HEK293 (cell line): ENCODE results near the gene C1QTNF1.

Experiments
- CTCF ChIA-PET: fragments of 350-600 bp; formaldehyde crosslinking; extraction: SDS; loops from one replicate; lab custom pipeline; 2021; ENCODE audit warnings: antibody characterized with exemption; lab: Yijun Ruan, JAX
- POLR2A ChIA-PET: fragments of 300-600 bp; formaldehyde crosslinking; extraction: SDS; loops from one replicate; lab custom pipeline; 2020; ENCODE audit warnings: antibody characterized with exemption, inconsistent platforms; lab: Yijun Ruan, JAX
- H3K27ac ChIP-seq: fragments of 200-500 bp; sonication (Bioruptor generic); 2 replicates; pipeline ENCODE4 v1.5.1; 2014; ENCODE audit warnings: low read depth, low read length, control low read depth, inconsistent platforms; ENCODE audit errors: extremely low read depth
- H3K36me3 ChIP-seq, 2 experiments: fragments of 200-500 bp in 1 of 2; sonication (Bioruptor generic) in 1 of 2; 1 replicate in 1 of 2; 2 replicates in 1 of 2; pipeline ENCODE4 v1.5.1; 2014 to 2017; ENCODE audit warnings: inconsistent platforms in 2 of 2, low read length in 2 of 2; ENCODE audit not compliant: control insufficient read depth in 2 of 2, insufficient read depth in 1 of 2
- H3K4me1 ChIP-seq: fragments of 200-500 bp; sonication (Bioruptor generic); 2 replicates; pipeline ENCODE4 v1.5.1; 2014; ENCODE audit warnings: mild to moderate bottlenecking, low read length, inconsistent platforms; ENCODE audit not compliant: control insufficient read depth, insufficient read depth
- H3K4me3 ChIP-seq: 2 replicates; pipeline ENCODE4 v1.5.1; 2011; ENCODE audit warnings: low read depth, mild to moderate bottlenecking, control low read depth, low read length, moderate library complexity
- H3K9me3 ChIP-seq: fragments of 200-500 bp; sonication (Bioruptor generic); 2 replicates; pipeline ENCODE4 v1.5.1; 2014; ENCODE audit warnings: low read depth, low read length, inconsistent platforms; ENCODE audit not compliant: control insufficient read depth, insufficient read depth
- EGR2 ChIP-seq: fragments of 450-650 bp; formaldehyde crosslinking; IDR thresholded peaks from 2 replicates; pipeline ENCODE4 v1.5.1; 2016; ENCODE audit warnings: low read depth, missing biosample characterization, missing genetic modification characterization
- ELK4 ChIP-seq: IDR thresholded peaks from 2 replicates; pipeline ENCODE4 v1.6.1; 2011; ENCODE audit warnings: mild to moderate bottlenecking, low read depth, low read length, borderline replicate concordance
- YY1 ChIP-seq: fragments of 450-650 bp; formaldehyde crosslinking; IDR thresholded peaks from 2 replicates; pipeline ENCODE4 v1.5.1; 2018; ENCODE audit warnings: missing biosample characterization, missing genetic modification characterization
- ZEB2 ChIP-seq: fragments of 450-650 bp; formaldehyde crosslinking; IDR thresholded peaks from 2 replicates; pipeline ENCODE4 v1.5.1; 2016; ENCODE audit warnings: missing biosample characterization, missing genetic modification characterization
- ZFHX2 ChIP-seq: fragments of 450-650 bp; formaldehyde crosslinking; conservative IDR thresholded peaks from 2 replicates; pipeline ENCODE4 v1.5.1; 2016; ENCODE audit warnings: missing biosample characterization, missing genetic modification characterization
- ZNF211 ChIP-seq: fragments of 450-650 bp; formaldehyde crosslinking; IDR thresholded peaks from 2 replicates; pipeline ENCODE4 v1.5.1; 2016; ENCODE audit warnings: low read depth, missing biosample characterization, missing genetic modification characterization
- ZNF510 ChIP-seq: fragments of 450-650 bp; formaldehyde crosslinking; IDR thresholded peaks from 2 replicates; pipeline ENCODE4 v1.5.1; 2018; ENCODE audit warnings: mild to moderate bottlenecking, missing genetic modification characterization, missing biosample characterization; ENCODE audit not compliant: insufficient replicate concordance
- ZNF529 ChIP-seq: fragments of 450-650 bp; formaldehyde crosslinking; IDR thresholded peaks from 2 replicates; pipeline ENCODE4 v1.5.1; 2017; ENCODE audit warnings: missing genetic modification characterization, missing biosample characterization; ENCODE audit not compliant: insufficient replicate concordance
- ZNF600 ChIP-seq: fragments of 450-650 bp; formaldehyde crosslinking; IDR thresholded peaks from 2 replicates; pipeline ENCODE4 v1.5.1; 2016; ENCODE audit warnings: missing biosample characterization, missing genetic modification characterization
- ZNF664 ChIP-seq: fragments of 450-650 bp; formaldehyde crosslinking; IDR thresholded peaks from 2 replicates; pipeline ENCODE4 v1.5.1; 2016; ENCODE audit warnings: missing biosample characterization, missing genetic modification characterization
- ZNF704 ChIP-seq: fragments of 450-650 bp; formaldehyde crosslinking; IDR thresholded peaks from 2 replicates; pipeline ENCODE4 v1.5.1; 2016; ENCODE audit warnings: missing biosample characterization, missing genetic modification characterization
- TF ChIP-seq, protein P1 (sequence below): fragments of 450-650 bp; formaldehyde crosslinking; IDR thresholded peaks from 2 replicates; pipeline ENCODE4 v1.5.1; 2016; ENCODE audit warnings: missing biosample characterization, missing genetic modification characterization, borderline replicate concordance
- TF ChIP-seq, protein P2 (sequence below): fragments of 450-650 bp; formaldehyde crosslinking; IDR thresholded peaks from 2 replicates; pipeline ENCODE4 v1.5.1; 2016; ENCODE audit warnings: missing biosample characterization, missing genetic modification characterization

Gene C1QTNF1

DNA sequence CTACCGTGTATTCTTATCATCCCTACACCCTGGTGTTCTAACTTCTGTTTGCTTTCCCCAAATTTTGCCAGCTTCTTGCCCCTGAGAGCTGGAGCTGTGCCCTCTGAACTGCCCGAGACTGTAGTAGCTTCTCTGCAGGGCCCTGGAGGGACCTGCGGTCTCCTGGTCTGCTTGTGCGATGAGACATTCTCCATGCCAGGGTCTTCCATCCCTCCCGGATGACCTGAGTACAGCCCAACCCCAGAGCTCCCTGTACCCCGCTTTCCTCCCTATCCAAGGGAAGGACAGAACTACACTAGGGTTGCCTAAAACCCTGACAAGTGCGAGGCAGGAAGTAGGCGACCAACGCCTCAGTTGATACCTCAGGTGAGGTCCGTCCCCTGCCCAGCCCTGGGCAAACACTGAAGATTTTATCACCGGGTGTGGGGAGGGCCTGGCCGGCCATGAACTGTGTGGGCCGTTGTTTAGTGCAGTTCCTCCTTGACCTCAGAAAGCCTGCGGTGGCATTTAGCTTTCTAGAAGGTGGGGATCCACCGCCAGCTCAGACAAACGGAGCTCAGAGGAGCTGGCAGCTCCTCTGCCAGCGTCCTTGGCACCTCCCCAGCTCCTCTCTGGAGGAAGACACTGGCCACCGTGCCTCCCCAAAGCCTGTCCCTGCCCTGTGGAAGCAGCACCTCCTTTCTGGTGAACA is 28.1 kb upstream of the C1QTNF1 start (continued):
- TF ChIP-seq, protein P1, sequence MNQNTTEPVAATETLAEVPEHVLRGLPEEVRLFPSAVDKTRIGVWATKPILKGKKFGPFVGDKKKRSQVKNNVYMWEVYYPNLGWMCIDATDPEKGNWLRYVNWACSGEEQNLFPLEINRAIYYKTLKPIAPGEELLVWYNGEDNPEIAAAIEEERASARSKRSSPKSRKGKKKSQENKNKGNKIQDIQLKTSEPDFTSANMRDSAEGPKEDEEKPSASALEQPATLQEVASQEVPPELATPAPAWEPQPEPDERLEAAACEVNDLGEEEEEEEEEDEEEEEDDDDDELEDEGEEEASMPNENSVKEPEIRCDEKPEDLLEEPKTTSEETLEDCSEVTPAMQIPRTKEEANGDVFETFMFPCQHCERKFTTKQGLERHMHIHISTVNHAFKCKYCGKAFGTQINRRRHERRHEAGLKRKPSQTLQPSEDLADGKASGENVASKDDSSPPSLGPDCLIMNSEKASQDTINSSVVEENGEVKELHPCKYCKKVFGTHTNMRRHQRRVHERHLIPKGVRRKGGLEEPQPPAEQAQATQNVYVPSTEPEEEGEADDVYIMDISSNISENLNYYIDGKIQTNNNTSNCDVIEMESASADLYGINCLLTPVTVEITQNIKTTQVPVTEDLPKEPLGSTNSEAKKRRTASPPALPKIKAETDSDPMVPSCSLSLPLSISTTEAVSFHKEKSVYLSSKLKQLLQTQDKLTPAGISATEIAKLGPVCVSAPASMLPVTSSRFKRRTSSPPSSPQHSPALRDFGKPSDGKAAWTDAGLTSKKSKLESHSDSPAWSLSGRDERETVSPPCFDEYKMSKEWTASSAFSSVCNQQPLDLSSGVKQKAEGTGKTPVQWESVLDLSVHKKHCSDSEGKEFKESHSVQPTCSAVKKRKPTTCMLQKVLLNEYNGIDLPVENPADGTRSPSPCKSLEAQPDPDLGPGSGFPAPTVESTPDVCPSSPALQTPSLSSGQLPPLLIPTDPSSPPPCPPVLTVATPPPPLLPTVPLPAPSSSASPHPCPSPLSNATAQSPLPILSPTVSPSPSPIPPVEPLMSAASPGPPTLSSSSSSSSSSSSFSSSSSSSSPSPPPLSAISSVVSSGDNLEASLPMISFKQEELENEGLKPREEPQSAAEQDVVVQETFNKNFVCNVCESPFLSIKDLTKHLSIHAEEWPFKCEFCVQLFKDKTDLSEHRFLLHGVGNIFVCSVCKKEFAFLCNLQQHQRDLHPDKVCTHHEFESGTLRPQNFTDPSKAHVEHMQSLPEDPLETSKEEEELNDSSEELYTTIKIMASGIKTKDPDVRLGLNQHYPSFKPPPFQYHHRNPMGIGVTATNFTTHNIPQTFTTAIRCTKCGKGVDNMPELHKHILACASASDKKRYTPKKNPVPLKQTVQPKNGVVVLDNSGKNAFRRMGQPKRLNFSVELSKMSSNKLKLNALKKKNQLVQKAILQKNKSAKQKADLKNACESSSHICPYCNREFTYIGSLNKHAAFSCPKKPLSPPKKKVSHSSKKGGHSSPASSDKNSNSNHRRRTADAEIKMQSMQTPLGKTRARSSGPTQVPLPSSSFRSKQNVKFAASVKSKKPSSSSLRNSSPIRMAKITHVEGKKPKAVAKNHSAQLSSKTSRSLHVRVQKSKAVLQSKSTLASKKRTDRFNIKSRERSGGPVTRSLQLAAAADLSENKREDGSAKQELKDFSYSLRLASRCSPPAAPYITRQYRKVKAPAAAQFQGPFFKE: no peak
- TF ChIP-seq ZNF704 (tag by site-specific recombination) (no peak), YY1 (tag by site-specific recombination) (no peak), ZNF211 (tag by site-specific recombination) (no peak), ZEB2 (tag by site-specific recombination) (no peak), ZNF510 (no peak), ELK4 (no peak), ZNF664 (tag by site-specific recombination) (no peak)

DNA sequence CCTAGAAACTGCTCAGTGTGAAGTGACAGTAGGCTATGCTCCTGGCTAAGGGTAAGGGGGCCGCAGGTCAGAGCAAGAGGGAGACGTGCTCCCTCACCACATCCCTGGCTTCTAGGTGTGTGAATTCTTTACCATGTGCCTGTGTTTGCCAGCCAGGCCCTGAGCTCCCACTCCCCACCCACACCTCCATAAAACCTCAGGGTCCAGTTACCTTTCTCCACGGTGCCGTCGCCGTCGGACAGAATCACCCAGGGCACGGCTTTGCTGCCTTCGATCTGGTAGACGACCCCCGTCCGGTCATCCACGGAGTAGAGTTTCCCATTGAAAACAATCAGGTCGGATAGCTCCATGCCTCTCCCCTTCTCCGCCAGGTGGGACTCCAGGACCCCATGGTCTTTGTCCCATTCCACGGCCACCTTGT is 27.2 kb upstream of the C1QTNF1 start:
- Histone ChIP-seq H3K9me3 (no peaks in the 10 kb centered on the region), H3K4me3 (no peak overlapping the region), H3K27ac (no peak overlapping the region), H3K4me1 (no peaks in the 10 kb centered on the region), H3K36me3 (peaks cover 0 to 87% of the 10 kb centered on the region in 2 experiments; a peak in 2 of 3 replicates)
- ChIA-PET POLR2A (interaction anchor here (2.1 kb wide), 1 partner anchor 9 kb away, joined by 6 read pairs; no protein-coding TSS in a partner anchor), CTCF (interaction anchor here (1.0 to 1.8 kb wide), 2 partner anchors 10 to 49 kb away, joined by 4 to 7 read pairs; no protein-coding TSS in a partner anchor)
- TF ChIP-seq ZNF529 (no peak), EGR2 (tag by site-specific recombination) (peak; percentile 54), ZFHX2 (tag by site-specific recombination) (0 out of 2 replicates have a peak, but pooled peaks have one; percentile 20)

DNA sequence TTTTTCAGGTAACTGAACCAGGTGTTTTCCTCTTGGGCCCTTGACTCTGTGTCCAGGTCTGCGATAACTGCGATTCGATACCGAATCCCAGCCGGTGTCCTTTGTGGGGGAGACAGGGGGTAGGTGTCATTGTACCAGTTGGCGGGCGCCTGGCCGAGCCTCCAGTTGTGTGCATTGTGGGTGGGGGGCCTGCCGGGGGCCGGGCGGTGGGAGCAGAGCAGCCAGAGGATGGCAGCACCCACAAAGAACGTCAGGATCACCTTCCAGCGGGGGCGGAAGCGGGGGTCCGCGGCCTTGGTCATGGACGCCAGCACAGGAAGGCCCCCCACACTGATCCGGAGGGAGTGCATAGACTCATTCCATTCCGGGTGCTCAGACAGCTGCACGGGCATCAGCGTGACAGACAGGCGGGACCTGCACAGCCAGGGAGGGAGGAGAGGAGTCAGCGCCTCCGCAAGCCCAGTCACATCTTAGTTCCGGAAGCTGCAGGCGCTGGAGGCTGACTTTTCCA is 26.7 kb upstream of the C1QTNF1 start:
- H3K27ac ChIP-seq: no peak overlapping the region
- TF ChIP-seq, protein P2, sequence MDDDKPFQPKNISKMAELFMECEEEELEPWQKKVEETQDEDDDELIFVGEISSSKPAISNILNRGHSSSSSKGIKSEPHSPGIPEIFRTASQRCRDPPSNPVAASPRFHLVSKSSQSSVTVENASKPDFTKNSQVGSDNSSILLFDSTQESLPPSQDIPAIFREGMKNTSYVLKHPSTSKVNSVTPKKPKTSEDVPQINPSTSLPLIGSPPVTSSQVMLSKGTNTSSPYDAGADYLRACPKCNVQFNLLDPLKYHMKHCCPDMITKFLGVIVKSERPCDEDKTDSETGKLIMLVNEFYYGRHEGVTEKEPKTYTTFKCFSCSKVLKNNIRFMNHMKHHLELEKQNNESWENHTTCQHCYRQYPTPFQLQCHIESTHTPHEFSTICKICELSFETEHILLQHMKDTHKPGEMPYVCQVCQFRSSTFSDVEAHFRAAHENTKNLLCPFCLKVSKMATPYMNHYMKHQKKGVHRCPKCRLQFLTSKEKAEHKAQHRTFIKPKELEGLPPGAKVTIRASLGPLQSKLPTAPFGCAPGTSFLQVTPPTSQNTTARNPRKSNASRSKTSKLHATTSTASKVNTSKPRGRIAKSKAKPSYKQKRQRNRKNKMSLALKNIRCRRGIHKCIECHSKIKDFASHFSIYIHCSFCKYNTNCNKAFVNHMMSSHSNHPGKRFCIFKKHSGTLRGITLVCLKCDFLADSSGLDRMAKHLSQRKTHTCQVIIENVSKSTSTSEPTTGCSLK (tag by site-specific recombination): no peak
- TF ChIP-seq ZNF600 (tag by site-specific recombination): 0 out of 2 replicates have a peak, but pooled peaks have one; percentile 26
- ChIA-PET CTCF (interaction anchor here (1.0 kb wide), 1 partner anchor 48 kb away, joined by 4 read pairs; no protein-coding TSS in a partner anchor), POLR2A (interaction anchor here (1.0 to 2.1 kb wide), 2 partner anchors 8 to 77 kb away, joined by 3 to 6 read pairs; partner anchors contain the start of gene ENGASE)
- H3K4me3 ChIP-seq: no peak overlapping the region
- H3K9me3 ChIP-seq: no peaks in the 10 kb centered on the region
- H3K4me1 ChIP-seq: no peaks in the 10 kb centered on the region
- H3K36me3 ChIP-seq: peaks cover 0 to 85% of the 10 kb centered on the region in 2 experiments; a peak in 2 of 3 replicates
